ENCODE measurements around the gene ERCC5. TPM values are rescaled to one million over a fixed set of nuclear protein-coding genes. Genes with fewer than 3 reads are reported as not detected.
A peak's percentile ranks its signal among the peaks of the same experiment; 100 is the strongest.

Gene ERCC5
- total and polyA plus RNA-seq, 2 of the 8 experiments (the other 6 are each of a cell fraction or from before 2014, with no cell fraction given): 3.8 to 24.4 TPM

GRCh38 chr13:102902789-102903347 is 57.0 kb downstream of the ERCC5 start:
- Histone ChIP-seq H3K9me3 (ENCODE audit: insufficient read depth in 2 of 2, low read depth in 1 of 2, low read length in 1 of 2) (no peaks in the 10 kb centered on the region), H3K4me2 (ENCODE audit: insufficient read depth in 1 of 2, low read depth in 2 of 2, low read length in 2 of 2) (no peak overlapping the region), H2BK20ac (ENCODE audit: low read length) (0 out of 2 replicates have a peak overlapping the region, but pooled peaks have one; percentile 4), H3K4ac (replicated peaks; ENCODE audit: insufficient read length, low read depth, low read length) (no peak overlapping the region), H2BK5ac (ENCODE audit: low read depth, low read length) (peak overlapping the region; percentile 22), H2BK12ac (ENCODE audit: low read depth, low read length) (no peak overlapping the region), H3K9ac (replicated peaks in 1 of 4; ENCODE audit: extremely low read depth in 1 of 4, low read depth in 3 of 4, low read length in 3 of 4) (no peak overlapping the region), H4K91ac (replicated peaks; ENCODE audit: insufficient read length, low read length) (no peak overlapping the region), H2AK5ac (ENCODE audit: low read depth, low read length) (no peak overlapping the region), H3K36me3 (ENCODE audit: control insufficient read depth in 2 of 4, insufficient read depth in 4 of 4, low read length in 3 of 4) (no peaks in the 10 kb centered on the region), H3K23ac (ENCODE audit: insufficient read length) (no peak overlapping the region), H4K5ac (ENCODE audit: insufficient read length, low read depth, low read length) (no peak overlapping the region), H3K14ac (ENCODE audit: insufficient read length) (no peak overlapping the region), H3K18ac (ENCODE audit: extremely low read depth, low read length) (no peak overlapping the region), H3K79me2 (ENCODE audit: control insufficient read depth in 1 of 2, insufficient read depth in 2 of 2, low read length in 2 of 2) (no peaks in the 10 kb centered on the region), H3K79me1 (ENCODE audit: low read depth, low read length) (no peaks in the 10 kb centered on the region), H2BK120ac (replicated peaks; ENCODE audit: low read depth, low read length) (no peak overlapping the region), H4K8ac (ENCODE audit: extremely low read depth, insufficient read depth, low read length) (no peak overlapping the region), H2AFZ (ENCODE audit: low read length) (peak overlapping the region; percentile 90), H3K23me2 (ENCODE audit: low read depth, low read length) (no peaks in the 10 kb centered on the region; the same call in 1 of the 2 replicates), H3K4me3 (ENCODE audit: extremely low read depth in 1 of 4, insufficient read depth in 2 of 4, low read depth in 3 of 4, low read length in 4 of 4) (no peak overlapping the region), H2BK15ac (ENCODE audit: low read length) (no peak overlapping the region), H3K27ac (ENCODE audit: low read depth, low read length) (no peak overlapping the region), H3K27me3 (replicated peaks in 1 of 4; ENCODE audit: control insufficient read depth in 3 of 4, extremely low read depth in 1 of 4, insufficient read depth in 3 of 4, low read length in 3 of 4) (no peaks in the 10 kb centered on the region), H3K56ac (replicated peaks; ENCODE audit: insufficient read length, low read depth, low read length) (no peak overlapping the region), H4K20me1 (replicated peaks in 1 of 2; ENCODE audit: control insufficient read depth in 1 of 2, insufficient read depth in 2 of 2, low read length in 2 of 2) (no peaks in the 10 kb centered on the region), H3K4me1 (replicated peaks in 1 of 4; ENCODE audit: control insufficient read depth in 3 of 4, insufficient read depth in 4 of 4, low read length in 3 of 4) (peaks cover 0 to 4% (median 0%) of the 10 kb centered on the region in 4 experiments; a peak in 1 of 7 replicates)
- 75% methylated on average over 12 of the region's 12 CpGs; no CpG with 5 or more reads in 1 of the 2 experiments for WGBS, 2 experiments (ENCODE audit: extremely low coverage in 1 of 2, insufficient coverage in 1 of 2, insufficient read length in 1 of 2, insufficient replicate concordance in 2 of 2, low coverage in 1 of 2, low lambda C conversion rate in 2 of 2, missing lambda C conversion rate in 1 of 2)
- FAIRE-seq: no peak
- DNase-seq (ENCODE audit: low read depth in 1 of 2, low spot score in 2 of 2): peak; percentile 13 to 55
- ChIA-PET CTCF (ENCODE audit: partially characterized antibody) (interaction anchor here (0.8 to 2.7 kb wide), 15 partner anchors 12 to 245 kb away, joined by 3 to 30 read pairs (median 4); no protein-coding TSS in a partner anchor), POLR2A (ENCODE audit: partially characterized antibody) (interaction anchor here (1.8 kb wide), 1 partner anchor 32 kb away, joined by 3 read pairs; no protein-coding TSS in a partner anchor)
- TF ChIP-seq HDAC6 (IDR thresholded peaks at IDR 0.05; ENCODE audit: low read depth, low read length) (no peak), CTCF (IDR thresholded peaks at IDR 0.05; ENCODE audit: control extremely low read depth in 1 of 3, insufficient read depth in 1 of 3, low read depth in 1 of 3, low read length in 3 of 3) (no peak)
